Activated CD4-positive, alpha-beta memory T cell treated with anti-CD3 and anti-CD28 coated beads, Interleukin-2, amount 10 ng/mL, durations not matched to agents 7 days and 5 days (primary cell): ENCODE results near the gene ARHGAP28. TPM values are rescaled to one million over a fixed set of nuclear protein-coding genes. Genes with fewer than 3 reads are reported as not detected.

Experiments
- CTCF ChIA-PET: fragments of 350-600 bp; sonication (Branson Sonifier 250); formaldehyde crosslinking; loops from one replicate; lab custom pipeline; 2021; ENCODE audit warnings: antibody characterized with exemption, inconsistent platforms; lab: Charles Lee
- POLR2A ChIA-PET: fragments of 350-600 bp; sonication (Branson Sonifier 250); formaldehyde crosslinking; loops from one replicate; lab custom pipeline; 2021; ENCODE audit warnings: antibody characterized with exemption; lab: Charles Lee
- DNase-seq: peaks from one replicate; pipeline ENCODE4 v3.0.0-alpha.2; 2020
- H3K27ac Mint-ChIP-seq: one replicate; pipeline ENCODE4 v1.8.0; 2021; ENCODE audit warnings: mild to moderate bottlenecking, mixed read lengths
- H3K27me3 Mint-ChIP-seq: one replicate; pipeline ENCODE4 v1.8.0; 2021; ENCODE audit warnings: mixed read lengths
- H3K36me3 Mint-ChIP-seq: one replicate; pipeline ENCODE4 v1.8.0; 2021; ENCODE audit warnings: low read depth, mixed read lengths
- H3K4me1 Mint-ChIP-seq: one replicate; pipeline ENCODE4 v1.8.0; 2021; ENCODE audit warnings: mixed read lengths
- H3K4me3 Mint-ChIP-seq: one replicate; pipeline ENCODE4 v1.8.0; 2021; ENCODE audit warnings: mild to moderate bottlenecking, mixed read lengths
- H3K9me3 Mint-ChIP-seq: one replicate; pipeline ENCODE4 v1.8.0; 2021; ENCODE audit warnings: mixed read lengths
- total RNA-seq, 2 experiments: library from RNA; stranded (reverse); gene quantifications; one replicate each; pipeline ENCODE4 v1.2.3, GENCODE V29; 2021

The ARHGAP28 gene
- total RNA-seq, 2 experiments from 2014 or later = not detected

DNA sequence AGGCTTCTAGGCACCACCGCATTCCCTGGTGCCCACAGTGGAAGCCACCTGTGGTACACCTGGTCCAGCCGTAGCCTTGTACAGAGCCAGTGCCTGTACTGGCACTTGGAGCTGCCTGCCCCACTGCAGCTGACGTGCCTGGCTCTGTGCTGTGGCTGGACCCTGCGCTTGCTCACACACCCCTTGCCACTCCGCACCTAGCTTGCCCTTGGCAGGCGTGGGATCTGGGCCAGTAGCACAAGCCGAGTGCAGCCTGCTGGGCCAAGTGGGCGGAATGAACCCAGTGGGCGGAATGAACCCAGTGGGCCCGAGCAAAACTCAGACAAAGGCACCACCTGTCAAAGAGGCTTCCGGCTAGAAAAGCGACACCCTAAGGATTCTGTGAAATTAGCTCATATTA, 126.3 kb downstream of the ARHGAP28 start:
- H3K27me3 Mint-ChIP-seq = no peaks in the 10 kb centered on the region
- H3K4me1 Mint-ChIP-seq = no peaks in the 10 kb centered on the region
- no peak overlapping the region for H3K27ac Mint-ChIP-seq
- no peaks in the 10 kb centered on the region for H3K36me3 Mint-ChIP-seq
- ChIA-PET CTCF (no interaction called here), POLR2A (no interaction called here)
- H3K4me3 Mint-ChIP-seq = no peak overlapping the region
- DNase-seq = no peak
- peaks cover 14% of the 10 kb centered on the region for H3K9me3 Mint-ChIP-seq

DNA sequence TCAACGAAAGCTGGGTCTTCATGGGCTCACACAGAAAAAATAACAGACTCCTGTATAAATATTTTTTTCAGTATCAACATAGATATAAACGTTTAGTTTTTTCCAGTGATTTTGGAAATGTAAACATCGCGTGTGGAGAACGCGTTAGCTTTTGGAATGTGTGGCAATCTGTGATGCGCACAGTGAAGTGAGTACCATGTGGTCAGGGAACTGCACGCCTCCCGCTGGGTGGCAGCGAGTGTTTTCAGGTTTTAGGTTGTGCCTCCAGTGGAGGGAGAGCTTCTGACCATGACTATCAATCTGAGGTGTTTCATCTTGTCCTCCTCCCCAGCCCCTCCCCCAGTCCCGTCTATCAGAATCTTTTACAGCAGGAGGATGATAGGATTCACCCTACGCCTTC, 127.8 kb downstream of the ARHGAP28 start:
- peaks cover 10% of the 10 kb centered on the region for H3K9me3 Mint-ChIP-seq
- DNase-seq = no peak
- no peaks in the 10 kb centered on the region for H3K36me3 Mint-ChIP-seq
- CTCF ChIA-PET = no interaction called here
- H3K4me1 Mint-ChIP-seq = no peaks in the 10 kb centered on the region
- H3K27ac Mint-ChIP-seq = no peak overlapping the region
- no peak overlapping the region for H3K4me3 Mint-ChIP-seq
- POLR2A ChIA-PET = no interaction called here
- no peaks in the 10 kb centered on the region for H3K27me3 Mint-ChIP-seq

DNA sequence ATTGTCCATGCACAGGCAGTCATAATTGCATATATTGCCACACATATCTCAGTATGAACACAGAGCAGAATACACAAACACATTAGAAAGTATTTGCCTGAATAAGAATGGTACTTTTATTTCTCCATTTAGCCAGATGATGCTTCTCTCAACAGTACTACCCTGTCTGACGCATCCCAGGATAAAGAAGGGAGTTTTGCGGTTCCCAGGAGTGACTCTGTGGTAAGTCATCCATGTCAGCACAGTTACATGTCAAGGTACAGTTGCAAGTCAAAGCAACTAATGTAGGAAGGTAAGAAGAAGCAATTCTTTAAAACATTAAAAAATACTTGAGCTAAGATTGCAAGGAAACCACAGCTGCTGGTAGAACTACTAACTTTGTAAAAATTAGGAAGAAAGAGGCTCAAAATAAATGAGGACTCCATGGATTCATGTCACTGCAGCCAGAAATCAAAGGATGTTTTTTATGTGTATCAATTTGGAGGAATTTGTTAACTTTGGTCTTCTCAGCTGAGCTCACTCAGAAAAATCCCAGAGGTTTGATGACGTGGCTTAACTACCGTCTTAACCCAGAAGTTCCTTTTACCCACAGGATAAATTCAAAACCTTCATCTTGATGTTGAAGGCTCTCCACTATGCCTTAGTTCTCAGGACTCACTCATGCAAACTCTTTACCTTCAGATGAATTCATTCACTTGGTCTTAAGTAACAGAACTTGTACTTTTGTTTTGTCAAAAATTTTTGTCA, 130.3 kb downstream of the ARHGAP28 start:
- no peaks in the 10 kb centered on the region for H3K4me1 Mint-ChIP-seq
- H3K36me3 Mint-ChIP-seq = no peaks in the 10 kb centered on the region
- peaks cover 2% of the 10 kb centered on the region for H3K9me3 Mint-ChIP-seq
- no peaks in the 10 kb centered on the region for H3K27me3 Mint-ChIP-seq
- H3K4me3 Mint-ChIP-seq = no peak overlapping the region
- DNase-seq = no peak
- POLR2A ChIA-PET = no interaction called here
- CTCF ChIA-PET = no interaction called here
- no peak overlapping the region for H3K27ac Mint-ChIP-seq

GRCh38 chr18:6860804-6861448, 131.4 kb downstream of the ARHGAP28 start:
- H3K27ac Mint-ChIP-seq = no peak overlapping the region
- no peaks in the 10 kb centered on the region for H3K4me1 Mint-ChIP-seq
- peaks cover 2% of the 10 kb centered on the region for H3K9me3 Mint-ChIP-seq
- no peak for DNase-seq
- no peaks in the 10 kb centered on the region for H3K27me3 Mint-ChIP-seq
- ChIA-PET POLR2A (no interaction called here), CTCF (no interaction called here)
- H3K4me3 Mint-ChIP-seq = no peak overlapping the region
- H3K36me3 Mint-ChIP-seq = no peaks in the 10 kb centered on the region

DNA sequence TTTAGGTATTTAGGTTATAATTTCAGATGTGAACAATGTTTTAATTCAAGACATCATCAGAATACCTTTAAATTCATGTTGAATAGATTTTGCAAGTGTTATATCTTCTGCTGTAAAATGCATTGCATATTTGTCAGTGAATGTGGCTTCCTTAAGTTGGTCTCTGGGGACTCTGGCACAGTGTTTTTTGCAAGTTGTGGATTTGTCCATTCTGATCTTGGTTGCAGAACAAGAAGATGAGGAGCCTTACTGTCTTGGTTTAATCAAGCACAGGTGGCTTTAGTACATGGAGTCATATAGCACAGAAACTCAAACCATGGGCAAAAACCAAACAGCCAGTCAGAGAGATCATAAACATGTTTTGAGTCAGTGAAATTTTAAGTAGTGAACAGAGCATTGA, 135.7 kb downstream of the ARHGAP28 start:
- ChIA-PET POLR2A (no interaction called here), CTCF (no interaction called here)
- H3K4me1 Mint-ChIP-seq = no peaks in the 10 kb centered on the region
- no peaks in the 10 kb centered on the region for H3K36me3 Mint-ChIP-seq
- H3K27ac Mint-ChIP-seq = no peak overlapping the region
- no peak overlapping the region for H3K4me3 Mint-ChIP-seq
- no peak for DNase-seq
- H3K9me3 Mint-ChIP-seq = no peaks in the 10 kb centered on the region
- H3K27me3 Mint-ChIP-seq = no peaks in the 10 kb centered on the region

DNA sequence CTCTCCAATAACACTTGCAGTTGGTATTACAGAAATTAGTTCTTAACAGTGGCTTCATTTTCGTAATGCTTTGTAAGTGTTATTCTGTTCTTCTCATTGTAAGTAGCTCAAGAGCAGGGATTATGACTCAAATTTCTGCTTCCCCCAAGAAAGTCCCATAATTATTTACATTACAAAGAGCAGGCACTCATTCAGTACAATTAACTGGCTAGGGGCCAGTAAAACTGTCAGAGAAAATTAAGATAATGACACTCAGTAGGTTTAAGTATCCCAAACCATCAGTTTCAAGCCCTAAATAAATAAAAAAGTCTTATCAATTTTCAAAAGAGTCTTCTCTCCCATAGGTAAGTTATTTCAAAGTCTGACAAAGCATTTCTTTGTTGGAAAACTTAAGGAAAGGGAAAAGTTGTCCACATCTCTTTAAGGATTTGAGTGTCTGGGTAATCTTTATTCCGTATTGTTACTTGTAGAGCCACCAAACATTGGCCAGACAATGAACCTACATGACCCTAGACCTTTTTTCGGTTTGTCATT, 137.1 kb downstream of the ARHGAP28 start:
- Mint-ChIP-seq H3K4me1 (no peaks in the 10 kb centered on the region), H3K27ac (no peak overlapping the region), H3K36me3 (no peaks in the 10 kb centered on the region), H3K27me3 (no peaks in the 10 kb centered on the region), H3K9me3 (no peaks in the 10 kb centered on the region), H3K4me3 (no peak overlapping the region)
- no peak for DNase-seq
- ChIA-PET CTCF (no interaction called here), POLR2A (no interaction called here)

GRCh38 chr18:6868033-6868432, 138.5 kb downstream of the ARHGAP28 start:
- H3K36me3 Mint-ChIP-seq = no peaks in the 10 kb centered on the region
- H3K4me1 Mint-ChIP-seq = no peaks in the 10 kb centered on the region
- H3K9me3 Mint-ChIP-seq = no peaks in the 10 kb centered on the region
- H3K4me3 Mint-ChIP-seq = no peak overlapping the region
- ChIA-PET CTCF (no interaction called here), POLR2A (no interaction called here)
- no peak overlapping the region for H3K27ac Mint-ChIP-seq
- no peaks in the 10 kb centered on the region for H3K27me3 Mint-ChIP-seq
- no peak for DNase-seq

DNA sequence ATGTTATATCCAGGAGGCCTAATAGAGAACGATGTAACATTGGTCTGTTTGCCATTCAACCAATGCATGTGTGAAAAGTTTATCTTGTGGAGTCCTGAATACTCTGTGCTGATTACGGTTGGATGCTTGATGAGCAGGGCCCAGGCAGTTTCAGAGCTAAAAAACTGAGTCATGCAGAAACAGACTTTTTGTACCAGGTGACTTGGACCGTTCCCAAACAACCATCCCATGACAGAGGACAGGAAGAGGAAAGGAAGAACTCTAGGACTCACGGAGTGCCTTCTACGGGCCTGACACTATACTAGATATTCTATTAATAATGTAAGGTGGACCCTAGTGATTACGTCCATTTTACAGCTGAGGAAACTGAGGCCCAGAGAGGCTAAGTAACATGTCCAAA, 142.1 kb downstream of the ARHGAP28 start:
- H3K27ac Mint-ChIP-seq = no peak overlapping the region
- H3K36me3 Mint-ChIP-seq = no peaks in the 10 kb centered on the region
- ChIA-PET CTCF (no interaction called here), POLR2A (no interaction called here)
- DNase-seq = no peak
- H3K4me1 Mint-ChIP-seq = no peaks in the 10 kb centered on the region
- no peak overlapping the region for H3K4me3 Mint-ChIP-seq
- peaks cover 2% of the 10 kb centered on the region for H3K9me3 Mint-ChIP-seq
- no peaks in the 10 kb centered on the region for H3K27me3 Mint-ChIP-seq

DNA sequence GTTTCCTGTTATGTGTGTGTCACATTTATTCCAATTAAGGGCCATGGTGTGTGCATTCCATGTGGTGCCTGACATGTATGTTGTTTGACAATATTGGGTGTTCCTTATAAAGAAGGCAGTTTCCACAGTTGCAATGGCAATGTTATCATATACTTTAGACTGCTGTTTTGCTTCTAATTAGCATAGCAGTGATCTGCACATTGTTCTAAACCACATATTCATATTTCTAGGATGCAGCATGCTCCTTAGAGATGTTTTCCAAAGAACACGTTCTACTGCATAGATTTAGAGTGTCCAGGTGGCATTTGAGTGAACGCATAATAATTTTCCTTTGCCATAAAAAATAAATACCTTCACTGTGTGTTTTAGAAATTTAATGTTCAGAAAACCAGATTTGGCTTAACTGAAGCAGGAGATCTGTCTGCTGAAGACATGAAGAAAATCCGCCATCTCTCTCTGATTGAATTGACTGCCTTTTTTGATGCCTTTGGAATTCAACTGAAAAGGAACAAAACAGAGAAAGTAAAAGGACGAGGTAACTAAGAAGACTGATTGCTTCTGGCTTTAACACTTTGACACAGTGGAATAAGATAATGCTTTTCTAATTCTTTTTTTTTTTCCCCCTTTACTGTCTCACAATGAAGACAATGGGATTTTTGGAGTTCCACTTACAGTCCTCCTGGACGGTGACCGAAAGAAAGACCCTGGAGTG, 143.7 kb downstream of the ARHGAP28 start:
- Mint-ChIP-seq H3K4me3 (no peak overlapping the region), H3K4me1 (no peaks in the 10 kb centered on the region), H3K27me3 (no peaks in the 10 kb centered on the region), H3K36me3 (no peaks in the 10 kb centered on the region), H3K9me3 (peaks cover 3% of the 10 kb centered on the region), H3K27ac (no peak overlapping the region)
- ChIA-PET CTCF (no interaction called here), POLR2A (no interaction called here)
- no peak for DNase-seq

DNA sequence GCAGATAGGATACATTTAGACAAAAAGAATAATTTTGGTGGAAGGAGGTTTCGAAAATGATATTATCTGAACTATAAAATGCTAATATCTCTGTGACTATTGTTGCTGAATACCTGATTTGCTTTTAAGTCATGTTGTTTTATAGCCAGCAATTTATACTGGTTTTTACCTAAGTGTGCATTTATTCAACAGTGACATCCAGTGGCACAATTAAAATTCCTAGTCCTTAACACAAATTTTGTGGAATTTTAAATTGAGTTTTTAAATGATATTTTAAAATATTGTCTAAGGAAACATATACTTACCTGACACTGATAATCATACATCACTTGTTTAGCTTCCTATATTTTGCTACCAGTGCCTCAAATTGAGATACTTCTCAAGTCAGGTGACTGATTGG, 144.8 kb downstream of the ARHGAP28 start:
- no peak for DNase-seq
- POLR2A ChIA-PET = no interaction called here
- Mint-ChIP-seq H3K27ac (no peak overlapping the region), H3K4me1 (no peaks in the 10 kb centered on the region), H3K4me3 (no peak overlapping the region), H3K9me3 (peaks cover 3% of the 10 kb centered on the region), H3K36me3 (no peaks in the 10 kb centered on the region), H3K27me3 (no peaks in the 10 kb centered on the region)
- CTCF ChIA-PET = no interaction called here

GRCh38 chr18:6875749-6876148, 146.2 kb downstream of the ARHGAP28 start:
- ChIA-PET POLR2A (no interaction called here), CTCF (no interaction called here)
- no peak for DNase-seq
- H3K36me3 Mint-ChIP-seq = no peaks in the 10 kb centered on the region
- no peaks in the 10 kb centered on the region for H3K27me3 Mint-ChIP-seq
- no peak overlapping the region for H3K4me3 Mint-ChIP-seq
- H3K9me3 Mint-ChIP-seq = peaks cover 3% of the 10 kb centered on the region
- H3K27ac Mint-ChIP-seq = no peak overlapping the region
- H3K4me1 Mint-ChIP-seq = no peaks in the 10 kb centered on the region

- Mint-ChIP-seq H3K27me3 (no peaks in the 10 kb centered on the region), H3K36me3 (no peaks in the 10 kb centered on the region), H3K9me3 (peaks cover 3% of the 10 kb centered on the region), H3K4me3 (no peak overlapping the region), H3K4me1 (no peaks in the 10 kb centered on the region), H3K27ac (no peak overlapping the region)
- CTCF ChIA-PET = no interaction called here
- no peak for DNase-seq
- POLR2A ChIA-PET = no interaction called here
Observed at GRCh38 chr18:6876641-6877041, 147.1 kb downstream of the ARHGAP28 start.

GRCh38 chr18:6877288-6877687, 147.8 kb downstream of the ARHGAP28 start:
- ChIA-PET CTCF (no interaction called here), POLR2A (no interaction called here)
- no peaks in the 10 kb centered on the region for H3K4me1 Mint-ChIP-seq
- H3K9me3 Mint-ChIP-seq = peaks cover 3% of the 10 kb centered on the region
- H3K4me3 Mint-ChIP-seq = no peak overlapping the region
- no peaks in the 10 kb centered on the region for H3K27me3 Mint-ChIP-seq
- H3K27ac Mint-ChIP-seq = no peak overlapping the region
- no peak for DNase-seq
- no peaks in the 10 kb centered on the region for H3K36me3 Mint-ChIP-seq
